ENCODE results near the gene GBX1.
A peak's percentile ranks its signal among the peaks of the same experiment; 100 is the strongest.

The GBX1 gene

GRCh38 chr7:151125470-151125845 lies 42.0 kb downstream of the GBX1 start:
- FAIRE-seq = no peak

- FAIRE-seq = no peak
Observed at GRCh38 chr7:151124899-151125399, 42.5 kb downstream of the GBX1 start.

GRCh38 chr7:151124481-151124880 lies 43.0 kb downstream of the GBX1 start:
- no peak for FAIRE-seq

GRCh38 chr7:151123822-151124464 lies 43.6 kb downstream of the GBX1 start:
- FAIRE-seq = peak; percentile 29

GRCh38 chr7:151123158-151123821 lies 44.2 kb downstream of the GBX1 start:
- no peak for FAIRE-seq

- FAIRE-seq = no peak
Observed at GRCh38 chr7:151122796-151123157, 44.7 kb downstream of the GBX1 start.

GRCh38 chr7:151122276-151122675 lies 45.2 kb downstream of the GBX1 start:
- FAIRE-seq = no peak

GRCh38 chr7:151121380-151122170 lies 45.9 kb downstream of the GBX1 start:
- FAIRE-seq = no peak

GRCh38 chr7:151120896-151121295 lies 46.6 kb downstream of the GBX1 start:
- no peak for FAIRE-seq

GRCh38 chr7:151119902-151120301 lies 47.6 kb downstream of the GBX1 start:
- FAIRE-seq = no peak

GRCh38 chr7:151119055-151119415 lies 48.5 kb downstream of the GBX1 start:
- FAIRE-seq = no peak

- FAIRE-seq = no peak
Observed at GRCh38 chr7:151118108-151119054, 49.1 kb downstream of the GBX1 start.

- no peak for FAIRE-seq
Observed at GRCh38 chr7:151117565-151117964, 49.9 kb downstream of the GBX1 start.

- FAIRE-seq = no peak
Observed at GRCh38 chr7:151116603-151117440, 50.7 kb downstream of the GBX1 start.

- no peak for FAIRE-seq
Observed at GRCh38 chr7:151115836-151116418, 51.6 kb downstream of the GBX1 start.

- no peak for FAIRE-seq
Observed at GRCh38 chr7:151115121-151115835, 52.2 kb downstream of the GBX1 start.

GRCh38 chr7:151114151-151115090 lies 53.1 kb downstream of the GBX1 start:
- FAIRE-seq = no peak

- FAIRE-seq = no peak
Observed at GRCh38 chr7:151113344-151114150, 53.9 kb downstream of the GBX1 start.

Data from TTC549 (cell line).